H7 (cell line): ENCODE measurements around the gene SLC5A4. TPM values are rescaled to one million over a fixed set of nuclear protein-coding genes. Genes with fewer than 3 reads are reported as not detected.
A peak's percentile ranks its signal among the peaks of the same experiment; 100 is the strongest.
"Not testable (repeated sequence)": the region's sequence is repeated elsewhere in the genome, so short reads cannot be mapped to it uniquely, and the experiment has no call there.

ENCODE experiments used
- DNase-seq: peaks from one replicate; pipeline ENCODE4 v3.0.0; 2012
- H3K27me3 ChIP-seq: 2 replicates; pipeline ENCODE4 v1.6.0; 2011; ENCODE audit warnings: mild to moderate bottlenecking, low read length; ENCODE audit not compliant: control insufficient read depth, insufficient read depth
- H3K36me3 ChIP-seq: replicated peaks from 2 replicates; pipeline ENCODE4 v1.5.1; 2011; ENCODE audit warnings: low read length; ENCODE audit not compliant: control insufficient read depth, insufficient read depth
- H3K4me3 ChIP-seq: 2 replicates; pipeline ENCODE4 v1.5.1; 2011; ENCODE audit warnings: low read depth, mild to moderate bottlenecking, control low read depth, low read length, moderate library complexity; ENCODE audit not compliant: insufficient read depth
- total RNA-seq: library from RNA; depleted of rRNA; stranded (reverse); fragments of >200 nt; shearing (Covaris generic); gene quantifications from 2 replicates; pipeline ENCODE4 v1.2.3, GENCODE V29; 2014; rRNA removed

Gene SLC5A4
- total RNA-seq, 1 experiment from 2014 or later: not detected

DNA sequence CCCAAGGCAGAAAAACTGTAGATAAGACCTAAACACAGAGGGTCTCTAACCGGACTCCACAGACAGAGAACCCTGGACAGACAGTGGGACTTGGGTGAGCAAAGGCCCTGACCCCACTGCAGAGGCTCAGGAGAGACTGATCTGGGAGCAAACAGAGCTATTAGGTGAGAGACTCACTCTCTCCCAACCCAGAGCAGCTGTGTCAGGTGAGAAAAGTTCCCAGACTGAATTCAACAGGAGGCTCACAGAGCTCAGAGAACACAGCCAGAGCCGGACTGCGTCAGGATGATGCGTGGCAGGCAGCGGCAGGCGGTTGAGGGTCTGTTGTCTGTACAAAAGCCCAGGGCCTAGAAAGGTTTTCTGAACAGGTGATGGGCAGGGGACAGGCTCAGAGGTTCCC is 55.8 kb downstream of the SLC5A4 start:
- Histone ChIP-seq H3K36me3 (no peaks in the 10 kb centered on the region), H3K4me3 (no peak overlapping the region), H3K27me3 (peaks cover 29% of the 10 kb centered on the region)
- DNase-seq: no peak

DNA sequence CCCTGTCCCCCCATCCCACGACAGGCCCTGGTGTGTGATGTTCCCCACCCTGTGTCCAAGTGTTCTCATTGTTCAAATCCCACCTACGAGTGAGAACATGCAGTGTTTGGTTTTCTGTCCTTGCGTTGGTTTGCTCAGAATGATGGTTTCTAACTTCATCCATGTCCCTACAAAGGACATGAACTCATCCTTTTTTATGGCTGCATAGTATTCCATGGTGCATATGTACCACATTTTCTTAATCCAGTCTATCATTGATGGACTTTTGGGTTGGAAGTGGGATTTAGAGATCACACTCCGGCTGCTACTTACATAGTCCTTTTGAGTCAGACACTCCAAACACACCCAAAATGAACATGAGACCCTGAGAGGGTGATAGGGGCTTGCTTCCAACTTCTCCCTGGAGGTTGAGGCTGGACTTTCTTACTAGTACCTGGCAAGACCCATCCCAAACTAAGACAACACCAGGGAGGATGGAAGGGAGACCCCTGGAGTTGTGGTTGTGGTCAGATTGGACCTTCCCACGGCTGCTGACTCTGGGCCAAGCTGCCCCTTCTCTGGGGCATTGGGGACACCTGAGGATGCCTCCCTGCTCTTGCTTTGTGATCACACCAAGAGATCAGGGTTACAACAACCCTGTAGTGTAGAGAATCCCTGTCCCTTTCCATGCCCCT is 57.5 kb downstream of the SLC5A4 start:
- not testable (repeated sequence) for H3K36me3 ChIP-seq, H3K4me3 ChIP-seq, DNase-seq
- peaks cover 12% of the 10 kb centered on the region for H3K27me3 ChIP-seq

DNA sequence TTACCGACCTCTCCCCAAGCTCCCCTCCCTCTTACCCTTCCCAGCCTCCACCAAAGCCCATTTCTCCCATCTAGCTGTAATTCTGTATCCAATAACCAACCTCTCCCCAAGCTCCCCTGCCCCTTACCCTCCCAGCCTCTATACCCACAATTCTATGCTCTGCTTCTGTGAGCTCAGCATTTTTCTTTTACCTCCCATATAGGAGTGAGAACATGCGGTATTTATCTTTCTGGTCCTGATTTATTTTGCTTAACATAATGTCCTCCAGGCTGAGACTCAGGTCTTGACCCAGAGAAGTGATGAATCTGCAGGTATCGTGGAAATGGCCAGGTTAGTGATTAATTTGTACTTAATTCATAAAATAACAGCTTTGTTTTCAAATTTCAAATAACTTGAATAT is 59.2 kb downstream of the SLC5A4 start:
- not testable (repeated sequence) for H3K36me3 ChIP-seq, DNase-seq, H3K4me3 ChIP-seq, H3K27me3 ChIP-seq

DNA sequence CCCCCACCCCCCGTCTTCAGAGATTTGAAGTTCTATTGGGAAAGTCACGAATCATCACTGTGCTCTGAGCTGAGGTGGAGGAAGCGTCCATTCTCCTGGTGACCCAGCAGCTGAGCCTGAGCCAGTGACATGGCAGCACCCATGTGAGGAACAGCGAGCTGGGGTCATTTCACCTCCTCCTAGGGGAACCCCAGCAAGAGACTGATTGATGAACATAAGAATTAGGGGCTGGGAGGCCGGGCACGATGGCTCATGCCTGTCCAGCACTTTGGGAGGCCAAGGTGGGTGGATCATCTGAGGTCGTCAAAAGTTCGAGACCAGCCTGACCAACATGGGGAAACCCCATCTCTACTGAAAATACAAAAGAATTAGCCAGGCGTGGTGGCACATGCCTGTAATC is 61.8 kb downstream of the SLC5A4 start:
- H3K27me3 ChIP-seq, H3K4me3 ChIP-seq: not testable (repeated sequence)

DNA sequence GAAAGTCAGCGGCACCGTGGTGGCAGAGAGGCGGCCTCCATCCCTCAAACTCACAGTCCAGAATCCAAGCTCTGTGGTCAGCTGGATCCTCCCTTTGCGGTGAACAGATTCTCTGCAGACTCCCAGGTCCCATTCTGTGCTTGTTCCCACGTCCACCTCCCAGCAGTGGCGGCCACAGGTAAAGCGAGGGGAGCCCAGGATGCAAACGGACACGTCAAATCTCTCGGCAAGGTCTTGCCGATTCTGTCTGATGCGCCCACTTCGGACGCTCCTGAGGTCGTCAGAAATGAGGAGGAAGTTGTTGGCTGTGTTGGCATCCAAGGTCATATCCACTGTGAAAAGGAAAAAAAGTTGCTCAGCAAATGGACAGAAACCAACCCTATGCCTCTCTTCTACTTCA is 64.1 kb downstream of the SLC5A4 start:
- DNase-seq, H3K27me3 ChIP-seq: not testable (repeated sequence)

More for the DNA sequence above, 61.8 kb downstream of the SLC5A4 start:
- H3K36me3 ChIP-seq, DNase-seq: not testable (repeated sequence)

DNA sequence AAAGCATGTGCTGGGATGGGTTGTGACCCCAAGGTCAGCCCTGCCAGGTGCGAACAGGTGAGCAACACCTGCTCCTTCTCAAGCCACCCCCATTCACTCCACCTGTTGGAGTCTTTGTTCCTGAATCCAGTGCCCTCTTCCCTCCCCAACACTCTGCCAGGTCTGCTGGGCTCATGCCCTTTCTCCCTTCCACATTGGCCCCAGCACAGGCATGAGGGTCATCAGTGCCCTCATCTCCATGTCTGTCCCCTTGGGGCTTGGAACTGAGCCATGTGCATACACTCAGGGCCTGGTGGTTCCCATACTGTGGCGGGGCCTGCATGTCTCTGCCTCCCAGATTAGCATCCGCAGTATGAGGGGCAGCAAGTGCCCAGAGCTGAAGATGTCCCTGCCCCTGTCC is 69.3 kb downstream of the SLC5A4 start:
- Histone ChIP-seq H3K27me3 (no peaks in the 10 kb centered on the region), H3K4me3 (no peak overlapping the region), H3K36me3 (no peaks in the 10 kb centered on the region)
- no peak for DNase-seq

More for the DNA sequence above, 64.1 kb downstream of the SLC5A4 start:
- not testable (repeated sequence) for H3K4me3 ChIP-seq, H3K36me3 ChIP-seq

DNA sequence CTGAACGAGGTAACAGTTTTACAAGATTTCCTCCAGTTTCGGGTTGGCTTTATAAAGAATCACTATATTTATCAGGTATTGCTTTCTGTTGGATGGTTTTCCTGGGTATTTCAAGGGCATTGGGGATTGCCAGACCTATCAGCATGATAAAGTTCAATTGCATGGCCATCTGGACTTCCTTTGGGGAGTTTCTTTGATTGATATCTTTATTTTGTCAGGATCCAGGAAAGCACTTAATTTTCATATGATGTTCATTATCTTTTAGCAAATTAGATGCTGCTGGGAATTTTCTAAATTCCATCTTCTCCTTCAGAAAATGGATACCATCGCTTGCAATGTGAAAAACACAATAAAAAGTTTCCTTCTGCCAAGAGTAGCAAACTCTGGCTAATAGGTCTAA is 71.5 kb downstream of the SLC5A4 start:
- no peaks in the 10 kb centered on the region for H3K36me3 ChIP-seq
- no peak for DNase-seq

DNA sequence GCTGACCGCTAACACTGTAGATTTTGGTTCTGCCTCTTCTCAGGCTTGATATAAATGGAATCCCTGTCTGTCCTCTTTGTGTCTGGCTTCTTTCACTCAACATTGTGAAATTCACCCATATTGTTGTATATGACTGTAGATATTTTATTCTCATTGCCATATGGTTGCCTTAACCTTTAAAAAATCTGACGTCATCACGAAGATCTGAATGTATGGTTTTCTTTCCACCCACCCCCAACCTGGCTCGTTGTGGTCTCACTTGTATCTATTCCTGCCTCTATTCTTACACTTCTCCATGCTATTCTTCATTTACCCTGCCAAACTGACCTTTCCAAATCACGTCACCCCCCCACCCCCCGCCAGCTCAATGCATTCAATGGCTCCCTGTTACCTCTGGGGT is 74.1 kb downstream of the SLC5A4 start:
- H3K36me3 ChIP-seq: no peaks in the 10 kb centered on the region
- no peak for DNase-seq
- peaks cover 6% of the 10 kb centered on the region; the same call in 1 of the 2 replicates for H3K27me3 ChIP-seq
- no peak overlapping the region for H3K4me3 ChIP-seq

More for the DNA sequence above, 71.5 kb downstream of the SLC5A4 start:
- Histone ChIP-seq H3K4me3 (no peak overlapping the region), H3K27me3 (no peaks in the 10 kb centered on the region)

DNA sequence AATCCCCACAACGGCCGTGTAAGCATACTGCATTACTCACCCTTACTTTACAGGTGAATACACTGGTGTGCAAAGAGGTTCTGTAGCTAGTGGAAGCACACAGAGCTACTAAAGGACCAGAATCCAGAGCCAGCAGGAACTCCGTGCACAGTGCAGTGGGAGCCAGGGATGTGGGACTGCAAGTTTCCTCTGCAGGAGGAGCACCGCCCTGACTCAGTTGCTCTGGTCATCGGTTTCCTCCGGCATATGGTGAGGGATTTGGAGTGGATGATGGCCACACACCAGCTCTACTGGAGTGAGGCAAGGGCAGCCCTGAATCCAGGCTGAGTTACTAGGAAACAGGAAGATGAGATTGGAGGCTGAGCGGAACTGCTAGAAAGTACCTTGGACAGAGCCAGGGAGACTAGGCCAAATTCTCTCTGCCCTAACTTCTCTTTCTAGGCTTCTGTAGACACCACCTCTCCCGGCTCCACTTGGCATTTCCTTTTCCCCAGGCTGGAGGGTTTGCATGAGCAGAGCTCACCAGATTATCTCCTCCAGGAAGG is 77.9 kb downstream of the SLC5A4 start:
- Histone ChIP-seq H3K4me3 (no peak overlapping the region), H3K36me3 (no peaks in the 10 kb centered on the region), H3K27me3 (peaks cover 21% of the 10 kb centered on the region)
- no peak for DNase-seq

DNA sequence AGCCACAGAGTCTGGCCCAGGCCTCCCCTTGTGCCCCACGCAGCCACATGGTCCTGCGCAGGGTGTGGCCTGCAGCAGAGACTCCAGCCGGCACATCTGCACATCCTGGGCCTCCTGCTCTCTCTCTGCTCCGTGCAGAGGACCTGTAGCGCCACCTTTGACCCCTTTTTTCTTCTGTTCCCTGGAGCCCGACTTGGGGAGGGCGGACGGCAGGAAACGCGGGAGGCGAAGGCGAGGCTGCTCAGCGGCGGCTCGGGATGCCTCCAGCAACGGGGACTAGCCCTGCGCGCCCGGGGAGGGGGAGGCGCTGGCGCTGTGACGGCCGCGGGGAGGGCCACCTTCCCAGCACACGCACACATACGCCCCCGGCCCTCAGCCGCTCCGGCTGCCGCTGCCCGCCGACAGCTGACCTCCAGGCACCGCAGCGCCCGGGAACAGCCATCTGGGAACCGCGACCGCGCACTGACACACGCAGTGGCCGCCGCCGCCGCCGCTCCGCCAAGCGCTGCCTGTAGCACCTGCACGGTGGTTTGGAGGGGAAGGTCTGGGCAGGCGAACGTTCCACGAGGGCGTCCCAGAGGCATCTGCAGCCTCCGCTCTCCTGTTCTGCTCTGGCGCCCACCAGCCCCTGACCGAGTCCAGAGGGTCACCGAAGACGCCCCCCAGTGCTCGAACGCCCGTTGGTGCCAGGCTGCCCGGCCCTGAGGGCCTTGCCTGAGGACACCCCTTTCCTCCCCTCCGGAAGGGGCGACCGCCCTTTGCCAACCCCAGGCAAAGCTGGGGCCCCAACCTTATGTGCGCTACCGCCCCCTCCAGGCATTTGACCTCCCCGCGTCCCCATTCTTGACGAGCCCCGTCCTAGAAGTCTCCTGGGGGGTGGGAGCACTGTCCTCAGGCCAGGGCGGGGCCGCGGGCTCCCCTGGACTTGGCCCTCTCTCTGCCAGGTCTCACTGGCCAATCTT is 79.2 kb downstream of the SLC5A4 start:
- peak; percentile 79 for DNase-seq
- Histone ChIP-seq H3K4me3 (peak overlapping the region; percentile 44), H3K36me3 (no peaks in the 10 kb centered on the region), H3K27me3 (peaks cover 21% of the 10 kb centered on the region)

DNA sequence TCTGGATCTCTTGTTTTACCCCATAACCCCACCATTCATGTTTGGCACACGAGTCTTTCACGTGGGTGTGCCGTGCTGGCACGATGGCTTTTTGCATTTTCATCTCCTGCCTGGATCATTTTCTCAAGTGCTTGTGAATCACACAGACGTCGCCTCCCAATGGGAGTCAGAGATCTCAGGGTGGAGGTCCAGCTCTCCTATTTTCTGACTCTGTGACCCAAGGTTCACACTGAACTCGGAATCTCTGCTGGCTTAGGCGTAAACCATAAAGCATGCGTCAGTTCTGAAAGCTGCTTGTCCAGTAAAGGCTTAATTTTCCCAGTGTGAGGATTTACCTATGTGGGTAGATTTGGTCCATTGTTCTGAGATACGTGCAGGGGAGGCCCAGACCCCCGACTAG is 80.0 kb downstream of the SLC5A4 start:
- Histone ChIP-seq H3K4me3 (no peak overlapping the region), H3K27me3 (peaks cover 21% of the 10 kb centered on the region), H3K36me3 (no peaks in the 10 kb centered on the region)
- no peak for DNase-seq

Other genes with a start within 250 kb of the SLC5A4 start
- not detected in 2 replicates for gene SLC5A1, start 212.1 kb downstream of the SLC5A4 start, total RNA-seq
- gene C22orf42, start 96.0 kb downstream of the SLC5A4 start, total RNA-seq: not detected in 2 replicates
- gene RFPL2, start 50.3 kb downstream of the SLC5A4 start, total RNA-seq: 0.15 and 0.45 TPM in 2 replicates
- not detected in 2 replicates for gene RFPL3, start 102.5 kb upstream of the SLC5A4 start, total RNA-seq
- gene RTCB, start 156.9 kb upstream of the SLC5A4 start, total RNA-seq: 148 and 153 TPM in 2 replicates
- gene BPIFC, start 209.1 kb upstream of the SLC5A4 start, total RNA-seq: not detected in 2 replicates
- gene FBXO7, start 219.5 kb upstream of the SLC5A4 start, total RNA-seq: 99.2 and 105 TPM in 2 replicates